Naive thymus-derived CD8-positive, alpha-beta T cell (primary cell): ENCODE results near the gene ZNF106. TPM values are rescaled to one million over a fixed set of nuclear protein-coding genes. Genes with fewer than 3 reads are reported as not detected.

Source experiments
- polyA plus RNA-seq, 3 donors: library from polyadenylated mRNA; unstranded; fragments of 300-500 nt; fragmentation: Illumina TruSeq; gene quantifications; one replicate each; pipeline ENCODE4 v1.2.3, GENCODE V29; 2021
- total RNA-seq, 8 experiments: library from RNA in 2 of 8; stranded (reverse) in 2 of 8; gene quantifications; one replicate each; pipeline ENCODE4 v1.2.3 and lab custom pipeline; 2021 to 2026

ZNF106 gene
- total and polyA plus RNA-seq, 5 experiments from 2014 or later, result 26.8 to 39.6 (median 36.7) TPM

Other genes with a start within 250 kb of the ZNF106 start
- gene GANC, start 217.9 kb downstream of the ZNF106 start, total RNA-seq, result 10 to 100 TPM; 57.7 to 61.2 TPM
- 10 to 100 TPM; 11.8 to 16.2 (median 12.7) TPM for gene GANC, start 217.9 kb downstream of the ZNF106 start, polyA plus RNA-seq
- gene TMEM87A, start 217.7 kb downstream of the ZNF106 start, total RNA-seq, result 10 to 100 TPM; 59.8 to 63.7 TPM
- gene TMEM87A, start 217.7 kb downstream of the ZNF106 start, polyA plus RNA-seq, result 10 to 100 TPM; 48.9 to 54.0 (median 53.4) TPM
- gene CAPN3, start 131.6 kb downstream of the ZNF106 start, total RNA-seq, result 10 to 100 TPM; 20.0 to 24.2 TPM
- 1 to 10 TPM in 1 of 3 donors, under 1 TPM in 2; 0.46 to 4.7 (median 0.48) TPM for gene CAPN3, start 131.6 kb downstream of the ZNF106 start, polyA plus RNA-seq
- 10 to 100 TPM; 70.8 to 80.4 TPM for gene SNAP23, start 4.5 kb upstream of the ZNF106 start, total RNA-seq
- 10 to 100 TPM; 60.9 to 75.3 (median 63.2) TPM for gene SNAP23, start 4.5 kb upstream of the ZNF106 start, polyA plus RNA-seq
- gene LRRC57, start 57.7 kb upstream of the ZNF106 start, total RNA-seq, result 10 to 100 TPM; 17.1 to 18.4 TPM
- 1 to 10 TPM; 3.3 to 6.4 (median 5.5) TPM for gene LRRC57, start 57.7 kb upstream of the ZNF106 start, polyA plus RNA-seq
- gene HAUS2, start 57.7 kb upstream of the ZNF106 start, total RNA-seq, result 10 to 100 TPM; 19.1 to 21.1 TPM
- 10 to 100 TPM; 20.8 to 25.4 (median 24.9) TPM for gene HAUS2, start 57.7 kb upstream of the ZNF106 start, polyA plus RNA-seq
- gene STARD9, start 84.5 kb upstream of the ZNF106 start, total RNA-seq, result 10 to 100 TPM; 12.5 to 13.7 TPM
- under 1 TPM; 0.10 to 0.53 (median 0.33) TPM for gene STARD9, start 84.5 kb upstream of the ZNF106 start, polyA plus RNA-seq
- gene CDAN1, start 246.0 kb upstream of the ZNF106 start, total RNA-seq, result 10 to 100 TPM; 26.8 to 37.3 TPM
- 10 to 100 TPM in 1 of 3 donors, 1 to 10 TPM in 2; 4.1 to 10.4 (median 5.5) TPM for gene CDAN1, start 246.0 kb upstream of the ZNF106 start, polyA plus RNA-seq